Upper lobe of left lung (tissue), 4 donors: ENCODE measurements around the gene ARSH.

Experiments
- CTCF ChIP-seq, 6 experiments: fragments of 450-650 bp in 4 of 6; fragments of 200-600 bp in 2 of 6; sonication (generic) in 2 of 6; IDR thresholded peaks; one replicate each; pipeline ENCODE4 v1.5.1; 2016 to 2019; ENCODE audit warnings: antibody characterized with exemption in 6 of 6
- EP300 ChIP-seq, 4 donors: sonication (generic); formaldehyde crosslinking; IDR thresholded peaks; one replicate each; pipeline ENCODE4 v1.5.1; 2017; ENCODE audit warnings: antibody characterized with exemption in 4 of 4, control low read depth in 2 of 4
- POLR2A ChIP-seq, 4 donors: fragments of 450-650 bp; IDR thresholded peaks; one replicate each; pipeline ENCODE4 v1.5.1; 2016 to 2017; ENCODE audit warnings: antibody characterized with exemption in 4 of 4, mild to moderate bottlenecking in 2 of 4

- TF ChIP-seq CTCF (IDR thresholded peaks at IDR 0.05): no peak
- no peak for TF ChIP-seq POLR2A (IDR thresholded peaks at IDR 0.05)
- no peak for TF ChIP-seq EP300 (IDR thresholded peaks at IDR 0.05)
Measured at GRCh38 chrX:2972391-2972790, 34.0 kb upstream of the ARSH start.
